B cell (primary cell): ENCODE data around the gene VASH1. TPM values are rescaled to one million over a fixed set of nuclear protein-coding genes. Genes with fewer than 3 reads are reported as not detected.

Experiments used
- ATAC-seq: fragments of 200-7000 bp; cut with Tn5 transposase; one replicate; pipeline ENCODE4 v1.10.0; 2021; ENCODE audit warnings: low read depth, mild to moderate bottlenecking, moderate number of reproducible peaks, moderate library complexity
- CTCF ChIA-PET: fragments of 350-600 bp; sonication (Branson Sonifier 250); formaldehyde crosslinking; loops from one replicate; lab custom pipeline; 2021; ENCODE audit warnings: antibody characterized with exemption, inconsistent platforms; lab: Charles Lee
- POLR2A ChIA-PET: fragments of 350-600 bp; sonication (Branson Sonifier 250); formaldehyde crosslinking; loops from one replicate; lab custom pipeline; 2021; ENCODE audit warnings: antibody characterized with exemption; lab: Charles Lee
- DNase-seq: peaks from one replicate; pipeline ENCODE4 v3.0.0; 2013
- H2AFZ ChIP-seq: 2 replicates; pipeline ENCODE4 v1.6.1; 2012; ENCODE audit warnings: mild to moderate bottlenecking, low read depth, low read length; ENCODE audit not compliant: insufficient read depth, poor library complexity, severe bottlenecking
- H3K27ac ChIP-seq, 2 donors: 1 replicate in 1 of 2; 2 replicates in 1 of 2; pipeline ENCODE4 v1.5.1; 2012 to 2013; ENCODE audit warnings: low read length in 2 of 2, mild to moderate bottlenecking in 2 of 2, moderate library complexity in 1 of 2
- H3K27me3 ChIP-seq, 4 experiments: fragments of 200-600 bp in 1 of 4; sonication (generic) in 1 of 4; replicated peaks in 1 of 4; 1 replicate in 2 of 4; 2 replicates in 2 of 4; pipeline versions ENCODE4 v1.6.1 to v1.7.0; 2013 to 2016; ENCODE audit warnings: low read length in 3 of 4, mild to moderate bottlenecking in 2 of 4, mixed read lengths in 1 of 4, moderate library complexity in 1 of 4; ENCODE audit not compliant: insufficient read depth in 4 of 4, control insufficient read depth in 3 of 4; ENCODE audit errors: control extremely low read depth in 1 of 4
- H3K36me3 ChIP-seq, 2 experiments: replicated peaks in 1 of 2; 1 replicate in 1 of 2; 2 replicates in 1 of 2; pipeline versions ENCODE4 v1.6.1 to v1.7.1; 2013; ENCODE audit warnings: low read length in 1 of 2; ENCODE audit not compliant: insufficient read depth in 2 of 2, control insufficient read depth in 1 of 2; ENCODE audit errors: control extremely low read depth in 1 of 2, extremely low read depth in 1 of 2
- H3K4me1 ChIP-seq, 2 donors: fragments of 200-600 bp in 1 of 2; sonication (generic) in 1 of 2; 1 replicate in 1 of 2; 2 replicates in 1 of 2; pipeline versions ENCODE4 v1.5.1 to v1.6.1; 2013 to 2017; ENCODE audit warnings: low read length in 2 of 2; ENCODE audit not compliant: control insufficient read depth in 2 of 2, insufficient read depth in 2 of 2
- H3K4me2 ChIP-seq: replicated peaks from 2 replicates; pipeline ENCODE3; 2012; ENCODE audit warnings: mild to moderate bottlenecking, low read depth, low read length; ENCODE audit not compliant: poor library complexity, severe bottlenecking
- H3K4me3 ChIP-seq, 5 experiments: fragments of 200-600 bp in 1 of 5; sonication (generic) in 1 of 5; 1 replicate in 3 of 5; 2 replicates in 2 of 5; pipeline versions ENCODE4 v1.5.1 to v1.7.0; 2011 to 2016; ENCODE audit warnings: low read length in 4 of 5, mild to moderate bottlenecking in 4 of 5, low read depth in 2 of 5, control low read depth in 1 of 5, moderate library complexity in 1 of 5; ENCODE audit not compliant: insufficient read depth in 1 of 5; ENCODE audit errors: control extremely low read depth in 1 of 5, extremely low read depth in 1 of 5
- H3K79me2 ChIP-seq: fragments of 200-600 bp; sonication (generic); one replicate; pipeline ENCODE4 v1.6.0; 2016; ENCODE audit warnings: low read length; ENCODE audit not compliant: control insufficient read depth, insufficient read depth
- H3K9ac ChIP-seq: fragments of 200-600 bp; sonication (generic); 2 replicates; pipeline ENCODE4 v1.6.1; 2017; ENCODE audit warnings: mild to moderate bottlenecking, low read length, moderate library complexity
- H3K9me3 ChIP-seq, 3 donors: one replicate each; pipeline versions ENCODE4 v1.6.1 to v1.7.1; 2013; ENCODE audit warnings: low read length in 2 of 3; ENCODE audit not compliant: control insufficient read depth in 2 of 3, insufficient read depth in 1 of 3; ENCODE audit errors: control extremely low read depth in 1 of 3
- H4K20me1 ChIP-seq: 2 replicates; pipeline ENCODE4 v1.6.0; 2012; ENCODE audit warnings: mild to moderate bottlenecking, low read length; ENCODE audit not compliant: insufficient read depth, control insufficient read depth, poor library complexity, severe bottlenecking
- H3K27ac Mint-ChIP-seq: one replicate; pipeline ENCODE4 v1.8.0; 2021; ENCODE audit warnings: mixed read lengths
- H3K27me3 Mint-ChIP-seq: one replicate; pipeline ENCODE4 v1.8.0; 2021; ENCODE audit warnings: mixed read lengths
- H3K4me1 Mint-ChIP-seq: one replicate; pipeline ENCODE4 v1.8.0; 2021; ENCODE audit warnings: mixed read lengths
- H3K4me3 Mint-ChIP-seq: one replicate; pipeline ENCODE4 v1.8.0; 2021; ENCODE audit warnings: mixed read lengths
- H3K9me3 Mint-ChIP-seq: one replicate; pipeline ENCODE4 v1.8.0; 2022; ENCODE audit warnings: mixed read lengths; ENCODE audit not compliant: insufficient read depth
- EZH2 ChIP-seq: IDR thresholded peaks from 2 replicates; pipeline ENCODE4 v1.6.1; 2012; ENCODE audit warnings: borderline replicate concordance, low read depth, mild to moderate bottlenecking, moderate library complexity, low read length; ENCODE audit not compliant: insufficient read depth, poor library complexity, severe bottlenecking
- WGBS: methylation state at CpG from one replicate; pipeline ENCODE4 v1.1.5; 2013; ENCODE audit warnings: missing lambda C conversion rate; ENCODE audit not compliant: insufficient coverage; 5-methylcytosine and 5-hydroxymethylcytosine counted together
- intact Hi-C: fragments of 100-400 bp; cut with micrococcal nuclease; formaldehyde crosslinking; loops from one replicate; pipeline ENCODE4 v1.10.0; 2022
- polyA plus RNA-seq: library from polyadenylated mRNA; depleted of rRNA; stranded (reverse); fragments of >200 nt; gene quantifications from 2 replicates; pipeline ENCODE4 v1.2.3, GENCODE V29; 2012
- total RNA-seq, 2 donors: library from RNA; stranded (reverse); fragments of 120-200 nt in 1 of 2; gene quantifications; 1 replicate in 1 of 2; 2 replicates in 1 of 2; pipeline versions ENCODE4 v1.2.3 to v1.2.4, GENCODE V29; 2013 to 2022
- TF ChIP-seq, protein P1 (sequence below): fragments of 200-600 bp; IDR thresholded peaks from one replicate; pipeline ENCODE4 v1.8.0; 2022; ENCODE audit warnings: antibody characterized with exemption, mild to moderate bottlenecking

The VASH1 gene
- total and polyA plus RNA-seq, 2 donors (not counting 1 experiment from before 2014, with no cell fraction given), result 0.60 to 2.7 TPM

GRCh38 chr14:76780360-76780759 lies 19.1 kb downstream of the VASH1 start:
- H3K9ac ChIP-seq, result no peak overlapping the region
- POLR2A ChIA-PET, result no interaction called here
- no peaks in the 10 kb centered on the region for H3K4me1 ChIP-seq
- H2AFZ ChIP-seq, result no peak overlapping the region
- no peaks in the 10 kb centered on the region for H4K20me1 ChIP-seq
- Mint-ChIP-seq H3K9me3 (no peaks in the 10 kb centered on the region), H3K27me3 (no peaks in the 10 kb centered on the region), H3K4me3 (no peak overlapping the region), H3K4me1 (no peaks in the 10 kb centered on the region), H3K27ac (no peak overlapping the region)
- CTCF ChIA-PET, result interaction anchor here (0.8 to 1.5 kb wide), 2 partner anchors 9 to 17 kb away, joined by 3 read pairs; no protein-coding TSS in a partner anchor
- 92% methylated on average over 4 of the region's 5 CpGs for WGBS
- no peak overlapping the region for H3K4me3 ChIP-seq
- no peaks in the 10 kb centered on the region for H3K27me3 ChIP-seq
- intact Hi-C loops, result no loop called here
- H3K9me3 ChIP-seq, result no peaks in the 10 kb centered on the region
- no peak overlapping the region for H3K27ac ChIP-seq
- TF ChIP-seq, protein P1, sequence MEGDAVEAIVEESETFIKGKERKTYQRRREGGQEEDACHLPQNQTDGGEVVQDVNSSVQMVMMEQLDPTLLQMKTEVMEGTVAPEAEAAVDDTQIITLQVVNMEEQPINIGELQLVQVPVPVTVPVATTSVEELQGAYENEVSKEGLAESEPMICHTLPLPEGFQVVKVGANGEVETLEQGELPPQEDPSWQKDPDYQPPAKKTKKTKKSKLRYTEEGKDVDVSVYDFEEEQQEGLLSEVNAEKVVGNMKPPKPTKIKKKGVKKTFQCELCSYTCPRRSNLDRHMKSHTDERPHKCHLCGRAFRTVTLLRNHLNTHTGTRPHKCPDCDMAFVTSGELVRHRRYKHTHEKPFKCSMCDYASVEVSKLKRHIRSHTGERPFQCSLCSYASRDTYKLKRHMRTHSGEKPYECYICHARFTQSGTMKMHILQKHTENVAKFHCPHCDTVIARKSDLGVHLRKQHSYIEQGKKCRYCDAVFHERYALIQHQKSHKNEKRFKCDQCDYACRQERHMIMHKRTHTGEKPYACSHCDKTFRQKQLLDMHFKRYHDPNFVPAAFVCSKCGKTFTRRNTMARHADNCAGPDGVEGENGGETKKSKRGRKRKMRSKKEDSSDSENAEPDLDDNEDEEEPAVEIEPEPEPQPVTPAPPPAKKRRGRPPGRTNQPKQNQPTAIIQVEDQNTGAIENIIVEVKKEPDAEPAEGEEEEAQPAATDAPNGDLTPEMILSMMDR, result no peak
- H3K79me2 ChIP-seq, result no peaks in the 10 kb centered on the region
- peaks cover 0 to 27% of the 10 kb centered on the region in 2 experiments for H3K36me3 ChIP-seq
- DNase-seq (no peak), ATAC-seq (no peak)
- no peak overlapping the region for H3K4me2 ChIP-seq

- H3K9me3 ChIP-seq, result no peaks in the 10 kb centered on the region
- no peak overlapping the region for H3K27ac ChIP-seq
- Mint-ChIP-seq H3K27ac (no peak overlapping the region), H3K27me3 (no peaks in the 10 kb centered on the region), H3K4me1 (no peaks in the 10 kb centered on the region), H3K4me3 (no peak overlapping the region), H3K9me3 (no peaks in the 10 kb centered on the region)
- H3K36me3 ChIP-seq, result peaks cover 0 to 32% of the 10 kb centered on the region in 2 experiments
- H3K4me2 ChIP-seq, result no peak overlapping the region
- DNase-seq (no peak), ATAC-seq (no peak)
- intact Hi-C loops, result no loop called here
- WGBS, result 95% methylated on average over 11 of the region's 11 CpGs
- no peak overlapping the region for H3K4me3 ChIP-seq
- TF ChIP-seq, protein P1, result no peak
- TF ChIP-seq EZH2, result no peak
- no peaks in the 10 kb centered on the region for H3K79me2 ChIP-seq
- ChIA-PET POLR2A (no interaction called here), CTCF (interaction anchor here (1.5 kb wide), 2 partner anchors 10 to 12 kb away, joined by 3 to 4 read pairs; no protein-coding TSS in a partner anchor)
- no peak overlapping the region for H3K9ac ChIP-seq
- no peaks in the 10 kb centered on the region for H3K27me3 ChIP-seq
- H4K20me1 ChIP-seq, result no peaks in the 10 kb centered on the region
- H2AFZ ChIP-seq, result no peak overlapping the region
- H3K4me1 ChIP-seq, result no peaks in the 10 kb centered on the region
Observed at GRCh38 chr14:76780875-76781647, 19.8 kb downstream of the VASH1 start.
